Measurements from ENCODE around the gene C19orf38. TPM values are rescaled to one million over a fixed set of nuclear protein-coding genes. Genes with fewer than 3 reads are reported as not detected.

C19orf38 gene
- total and polyA plus RNA-seq, 9 of the 15 experiments (the other 6 are each of a cell fraction or from before 2014, with no cell fraction given): 0.14 to 0.18 TPM; not detected in 7

DNA sequence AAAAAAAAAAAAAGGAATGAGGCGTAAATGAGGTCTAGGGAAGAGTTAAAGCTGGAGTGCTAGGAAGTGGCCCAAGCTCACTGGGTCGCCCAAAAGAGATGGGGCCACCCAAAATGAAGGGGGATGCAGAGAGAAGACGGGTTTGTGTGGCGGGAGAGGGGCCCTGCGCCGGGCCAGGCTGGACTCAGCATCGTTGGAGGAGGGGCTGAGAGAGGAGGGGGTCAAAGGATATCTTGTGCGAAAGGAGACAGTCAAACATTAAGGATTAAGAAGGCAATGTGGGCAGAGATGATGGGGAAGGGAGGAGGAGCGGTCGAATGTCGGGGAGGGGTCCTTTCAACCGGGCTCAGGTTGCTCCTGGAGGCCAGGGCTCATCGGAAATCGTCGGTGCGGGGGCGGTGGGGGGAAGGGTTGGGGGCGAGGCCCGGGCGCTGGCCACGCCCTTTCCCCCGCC, 22.3 kb downstream of the C19orf38 start (continued):
- peak; percentile 72 for TF ChIP-seq SUPT5H (IDR thresholded peaks at IDR 0.05)
- TF ChIP-seq SMARCE1 (IDR thresholded peaks at IDR 0.05): peak; percentile 82
- TF ChIP-seq ZNF316 (IDR thresholded peaks at IDR 0.05): peak; percentile 7; the same call in 1 of the 2 replicates
- TF ChIP-seq TBL1XR1 (IDR thresholded peaks at IDR 0.05; ENCODE audit: low read length in 2 of 2): 0 out of 4 replicates have a peak, but pooled peaks of 1 of the 2 experiments have one; percentile 23
- TF ChIP-seq TRIM24 (IDR thresholded peaks at IDR 0.05): peak; percentile 43 to 68; a peak in 2 of 4 replicates
- TF ChIP-seq TCF3 (CRISPR knock-in tag; IDR thresholded peaks at IDR 0.05): peak; percentile 68
- 0 out of 4 replicates have a peak, but pooled peaks have one; percentile 68 to 78 for TF ChIP-seq ARNT (IDR thresholded peaks at IDR 0.05)
- TF ChIP-seq PHF20 (IDR thresholded peaks at IDR 0.05; ENCODE audit: partially characterized antibody): peak; percentile 46
- TF ChIP-seq CBFA2T3 (IDR thresholded peaks at IDR 0.05): peak; percentile 90
- peak; percentile 84 for TF ChIP-seq BRD9 (IDR thresholded peaks at IDR 0.05; ENCODE audit: low read depth, partially characterized antibody)
- TF ChIP-seq XRCC3 (IDR thresholded peaks at IDR 0.05): no peak
- TF ChIP-seq, protein P1, sequence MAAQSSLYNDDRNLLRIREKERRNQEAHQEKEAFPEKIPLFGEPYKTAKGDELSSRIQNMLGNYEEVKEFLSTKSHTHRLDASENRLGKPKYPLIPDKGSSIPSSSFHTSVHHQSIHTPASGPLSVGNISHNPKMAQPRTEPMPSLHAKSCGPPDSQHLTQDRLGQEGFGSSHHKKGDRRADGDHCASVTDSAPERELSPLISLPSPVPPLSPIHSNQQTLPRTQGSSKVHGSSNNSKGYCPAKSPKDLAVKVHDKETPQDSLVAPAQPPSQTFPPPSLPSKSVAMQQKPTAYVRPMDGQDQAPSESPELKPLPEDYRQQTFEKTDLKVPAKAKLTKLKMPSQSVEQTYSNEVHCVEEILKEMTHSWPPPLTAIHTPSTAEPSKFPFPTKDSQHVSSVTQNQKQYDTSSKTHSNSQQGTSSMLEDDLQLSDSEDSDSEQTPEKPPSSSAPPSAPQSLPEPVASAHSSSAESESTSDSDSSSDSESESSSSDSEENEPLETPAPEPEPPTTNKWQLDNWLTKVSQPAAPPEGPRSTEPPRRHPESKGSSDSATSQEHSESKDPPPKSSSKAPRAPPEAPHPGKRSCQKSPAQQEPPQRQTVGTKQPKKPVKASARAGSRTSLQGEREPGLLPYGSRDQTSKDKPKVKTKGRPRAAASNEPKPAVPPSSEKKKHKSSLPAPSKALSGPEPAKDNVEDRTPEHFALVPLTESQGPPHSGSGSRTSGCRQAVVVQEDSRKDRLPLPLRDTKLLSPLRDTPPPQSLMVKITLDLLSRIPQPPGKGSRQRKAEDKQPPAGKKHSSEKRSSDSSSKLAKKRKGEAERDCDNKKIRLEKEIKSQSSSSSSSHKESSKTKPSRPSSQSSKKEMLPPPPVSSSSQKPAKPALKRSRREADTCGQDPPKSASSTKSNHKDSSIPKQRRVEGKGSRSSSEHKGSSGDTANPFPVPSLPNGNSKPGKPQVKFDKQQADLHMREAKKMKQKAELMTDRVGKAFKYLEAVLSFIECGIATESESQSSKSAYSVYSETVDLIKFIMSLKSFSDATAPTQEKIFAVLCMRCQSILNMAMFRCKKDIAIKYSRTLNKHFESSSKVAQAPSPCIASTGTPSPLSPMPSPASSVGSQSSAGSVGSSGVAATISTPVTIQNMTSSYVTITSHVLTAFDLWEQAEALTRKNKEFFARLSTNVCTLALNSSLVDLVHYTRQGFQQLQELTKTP (IDR thresholded peaks at IDR 0.05; ENCODE audit: low read depth in 1 of 2, partially characterized antibody in 2 of 2): peak in 1 of 2 experiments; percentile 35
- peak; percentile 79 for TF ChIP-seq SMARCA4 (IDR thresholded peaks at IDR 0.05)
- peak; percentile 51; the same call in 1 of the 2 replicates for TF ChIP-seq HLTF (IDR thresholded peaks at IDR 0.05)
- TF ChIP-seq, protein P2, sequence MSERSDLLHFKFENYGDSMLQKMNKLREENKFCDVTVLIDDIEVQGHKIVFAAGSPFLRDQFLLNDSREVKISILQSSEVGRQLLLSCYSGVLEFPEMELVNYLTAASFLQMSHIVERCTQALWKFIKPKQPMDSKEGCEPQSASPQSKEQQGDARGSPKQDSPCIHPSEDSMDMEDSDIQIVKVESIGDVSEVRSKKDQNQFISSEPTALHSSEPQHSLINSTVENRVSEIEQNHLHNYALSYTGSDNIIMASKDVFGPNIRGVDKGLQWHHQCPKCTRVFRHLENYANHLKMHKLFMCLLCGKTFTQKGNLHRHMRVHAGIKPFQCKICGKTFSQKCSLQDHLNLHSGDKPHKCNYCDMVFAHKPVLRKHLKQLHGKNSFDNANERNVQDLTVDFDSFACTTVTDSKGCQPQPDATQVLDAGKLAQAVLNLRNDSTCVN (CRISPR knock-in tag; IDR thresholded peaks at IDR 0.05): 0 out of 2 replicates have a peak, but pooled peaks have one; percentile 67
- TF ChIP-seq CAMTA2 (CRISPR knock-in tag; conservative IDR thresholded peaks at IDR 0.05): no peak
- no peak for TF ChIP-seq ZNF444 (CRISPR knock-in tag; IDR thresholded peaks at IDR 0.05)
- TF ChIP-seq, protein P3, sequence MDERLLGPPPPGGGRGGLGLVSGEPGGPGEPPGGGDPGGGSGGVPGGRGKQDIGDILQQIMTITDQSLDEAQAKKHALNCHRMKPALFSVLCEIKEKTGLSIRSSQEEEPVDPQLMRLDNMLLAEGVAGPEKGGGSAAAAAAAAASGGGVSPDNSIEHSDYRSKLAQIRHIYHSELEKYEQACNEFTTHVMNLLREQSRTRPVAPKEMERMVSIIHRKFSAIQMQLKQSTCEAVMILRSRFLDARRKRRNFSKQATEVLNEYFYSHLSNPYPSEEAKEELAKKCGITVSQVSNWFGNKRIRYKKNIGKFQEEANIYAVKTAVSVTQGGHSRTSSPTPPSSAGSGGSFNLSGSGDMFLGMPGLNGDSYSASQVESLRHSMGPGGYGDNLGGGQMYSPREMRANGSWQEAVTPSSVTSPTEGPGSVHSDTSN (CRISPR knock-in tag; IDR thresholded peaks at IDR 0.05; ENCODE audit: low read depth): no peak
- TF ChIP-seq, protein P3 (tag; conservative IDR thresholded peaks at IDR 0.05; ENCODE audit: low read depth): no peak
- peak; percentile 77; the same call in 1 of the 2 replicates for TF ChIP-seq NBN (IDR thresholded peaks at IDR 0.05; ENCODE audit: low read depth)

All from K562 (cell line).